ENCODE results near the gene PHYH. TPM values are rescaled to one million over a fixed set of nuclear protein-coding genes. Genes with fewer than 3 reads are reported as not detected.

PHYH gene
- total and polyA plus RNA-seq, 4 donors: 45.4 to 139 (median 86.8) TPM

GRCh38 chr10:13319166-13319565 is 19.3 kb upstream of the PHYH start:
- Histone ChIP-seq H3K27ac (ENCODE audit: low read depth in 1 of 2, low read length in 2 of 2) (no peak overlapping the region), H3K36me3 (ENCODE audit: control insufficient read depth in 4 of 4, insufficient read depth in 3 of 4, low read depth in 1 of 4, low read length in 3 of 4) (peaks cover 13 to 37% (median 19%) of the 10 kb centered on the region in 4 donors), H3K9ac (ENCODE audit: low read depth in 1 of 2, low read length in 2 of 2) (no peak overlapping the region), H3K4me3 (ENCODE audit: low read depth in 1 of 3, low read length in 3 of 3) (no peak overlapping the region), H3K27me3 (ENCODE audit: control insufficient read depth in 4 of 4, insufficient read depth in 4 of 4, low read length in 3 of 4) (no peaks in the 10 kb centered on the region), H3K4me1 (ENCODE audit: control insufficient read depth in 4 of 4, insufficient read depth in 4 of 4, low read length in 3 of 4) (no peaks in the 10 kb centered on the region), H3K9me3 (ENCODE audit: control insufficient read depth in 4 of 4, low read length in 3 of 4) (no peaks in the 10 kb centered on the region)
- WGBS: 82% methylated on average over 7 of the region's 7 CpGs
- TF ChIP-seq RXRA (IDR thresholded peaks at IDR 0.05): no peak
- TF ChIP-seq GABPA (IDR thresholded peaks at IDR 0.05 in 1 of 2, conservative IDR thresholded peaks at IDR 0.05 in 1 of 2): no peak
- no peak for TF ChIP-seq CTCF (IDR thresholded peaks at IDR 0.05; ENCODE audit: low read depth, low read length, missing input control)
- TF ChIP-seq HNF4A (conservative IDR thresholded peaks at IDR 0.05): no peak
- no peak for TF ChIP-seq EGR1 (IDR thresholded peaks at IDR 0.05; ENCODE audit: low read depth in 2 of 2)
- no peak for TF ChIP-seq FOXA2 (IDR thresholded peaks at IDR 0.05)
- no peak for TF ChIP-seq ATF3 (IDR thresholded peaks at IDR 0.05)
- TF ChIP-seq NR2F2 (IDR thresholded peaks at IDR 0.05): no peak
- no peak for TF ChIP-seq HNF4G (IDR thresholded peaks at IDR 0.05)
- no peak for TF ChIP-seq TAF1 (conservative IDR thresholded peaks at IDR 0.05)
- no peak for TF ChIP-seq JUND (IDR thresholded peaks at IDR 0.05)
- no peak for TF ChIP-seq RAD21 (IDR thresholded peaks at IDR 0.05)
- TF ChIP-seq REST (IDR thresholded peaks at IDR 0.05): no peak
- no peak for DNase-seq (ENCODE audit: low spot score)

- no peak for DNase-seq (ENCODE audit: low spot score)
- no peaks in the 10 kb centered on the region for H3K27me3 ChIP-seq (ENCODE audit: control insufficient read depth in 4 of 4, insufficient read depth in 4 of 4, low read length in 3 of 4)
- no peak overlapping the region for H3K27ac ChIP-seq (ENCODE audit: low read depth in 1 of 2, low read length in 2 of 2)
- H3K4me3 ChIP-seq (ENCODE audit: low read depth in 1 of 3, low read length in 3 of 3): no peak overlapping the region
- H3K4me1 ChIP-seq (ENCODE audit: control insufficient read depth in 4 of 4, insufficient read depth in 4 of 4, low read length in 3 of 4): no peaks in the 10 kb centered on the region
- no peak for TF ChIP-seq EGR1 (IDR thresholded peaks at IDR 0.05; ENCODE audit: low read depth in 2 of 2)
- TF ChIP-seq YY1 (IDR thresholded peaks at IDR 0.05): no peak
- no peak for TF ChIP-seq SP1 (IDR thresholded peaks at IDR 0.05)
- TF ChIP-seq HNF4A (conservative IDR thresholded peaks at IDR 0.05): no peak
- peak; percentile 79 for TF ChIP-seq NR2F2 (IDR thresholded peaks at IDR 0.05)
- TF ChIP-seq FOXA2 (IDR thresholded peaks at IDR 0.05): no peak
- no peak for TF ChIP-seq GABPA (IDR thresholded peaks at IDR 0.05 in 1 of 2, conservative IDR thresholded peaks at IDR 0.05 in 1 of 2)
- TF ChIP-seq TAF1 (conservative IDR thresholded peaks at IDR 0.05): no peak
- H3K9ac ChIP-seq (ENCODE audit: low read depth in 1 of 2, low read length in 2 of 2): no peak overlapping the region
- no peaks in the 10 kb centered on the region for H3K9me3 ChIP-seq (ENCODE audit: control insufficient read depth in 4 of 4, low read length in 3 of 4)
- 71% methylated on average over 6 of the region's 6 CpGs for WGBS
- H3K36me3 ChIP-seq (ENCODE audit: control insufficient read depth in 4 of 4, insufficient read depth in 3 of 4, low read depth in 1 of 4, low read length in 3 of 4): peaks cover 10 to 27% (median 14%) of the 10 kb centered on the region in 4 donors
Observed at GRCh38 chr10:13317474-13317873, 17.6 kb upstream of the PHYH start.

All from liver (tissue), 9 donors.